ENCODE results near the gene CCNY.

- no peak for TF ChIP-seq CTCF (IDR thresholded peaks at IDR 0.05)
- no peak for TF ChIP-seq POLR2A (IDR thresholded peaks at IDR 0.05)
- TF ChIP-seq POLR2AphosphoS5 (IDR thresholded peaks at IDR 0.05), result no peak
Measured at GRCh38 chr10:35471435-35471834, 135.1 kb downstream of the CCNY start.

Data from prostate gland (tissue), 2 donors.